ENCODE measurements around the gene ATF4. TPM values are rescaled to one million over a fixed set of nuclear protein-coding genes. Genes with fewer than 3 reads are reported as not detected.
"Not testable (repeated sequence)": the region's sequence is repeated elsewhere in the genome, so short reads cannot be mapped to it uniquely, and the experiment has no call there.

ATF4 gene
- total and polyA plus RNA-seq, 8 donors = 155 to 929 (median 419) TPM

DNA sequence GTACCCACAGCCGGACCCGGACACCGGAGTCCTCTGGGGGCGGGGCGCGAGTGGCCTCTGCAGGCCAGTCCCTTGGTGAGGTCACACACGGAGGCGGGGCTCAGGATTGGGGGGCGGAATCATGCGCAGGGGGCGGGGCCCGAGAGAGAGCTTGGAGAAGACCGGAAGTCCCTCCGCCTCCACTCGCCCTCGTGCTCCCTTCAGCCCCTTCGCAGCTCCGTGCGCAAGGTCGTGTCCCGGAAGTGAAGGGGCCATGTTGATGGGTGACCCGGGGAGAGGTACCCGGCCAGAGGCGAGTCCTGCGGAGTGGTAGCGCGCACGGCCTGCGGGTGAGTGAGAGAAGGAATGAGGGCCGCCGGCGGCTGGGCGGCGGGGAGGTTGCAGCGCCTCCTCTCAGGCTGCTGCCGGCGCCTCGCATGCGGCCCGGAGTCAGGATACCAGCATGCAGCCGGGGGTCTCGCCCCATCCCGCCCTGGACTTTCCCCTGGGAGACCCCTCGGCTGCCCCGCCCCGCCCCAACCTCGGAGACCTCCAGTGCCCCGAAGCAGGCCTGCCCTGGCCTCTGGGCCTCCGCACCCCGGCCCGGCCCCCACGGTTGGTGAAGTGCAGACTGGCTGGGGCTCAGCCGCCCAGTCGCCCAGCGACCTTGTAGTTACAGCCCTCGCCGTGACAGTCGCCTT is 18.1 kb upstream of the ATF4 start, which contains the start of gene MIEF1:
Gene MIEF1 (plus strand): TSS at position 182 of the 680 bp plus-strand sequence. CDS start 9,005 bp downstream, outside the sequence.
- WGBS, 5 donors = 0 to 1% (median 0%) methylated on average over 37 to 58 of the region's 58 CpGs
- Histone ChIP-seq H3K27ac (peak within 1 kb of the TSS; percentile 80 to 94 (median 90)), H3K36me3 (peaks cover 28 to 37% (median 33%) of the 10 kb centered on the region in 4 donors), H3K9me3 (no peaks in the 10 kb centered on the region), H3K4me1 (peaks cover 35 to 68% (median 59%) of the 10 kb centered on the region in 4 donors), H3K4me3 (peak within 1 kb of the TSS; percentile 71 to 99 (median 95)), H3K27me3 (no peaks in the 10 kb centered on the region)
- peak; percentile 65 to 96 (median 91) for TF ChIP-seq POLR2AphosphoS5 (IDR thresholded peaks at IDR 0.05)
- TF ChIP-seq, protein P1, sequence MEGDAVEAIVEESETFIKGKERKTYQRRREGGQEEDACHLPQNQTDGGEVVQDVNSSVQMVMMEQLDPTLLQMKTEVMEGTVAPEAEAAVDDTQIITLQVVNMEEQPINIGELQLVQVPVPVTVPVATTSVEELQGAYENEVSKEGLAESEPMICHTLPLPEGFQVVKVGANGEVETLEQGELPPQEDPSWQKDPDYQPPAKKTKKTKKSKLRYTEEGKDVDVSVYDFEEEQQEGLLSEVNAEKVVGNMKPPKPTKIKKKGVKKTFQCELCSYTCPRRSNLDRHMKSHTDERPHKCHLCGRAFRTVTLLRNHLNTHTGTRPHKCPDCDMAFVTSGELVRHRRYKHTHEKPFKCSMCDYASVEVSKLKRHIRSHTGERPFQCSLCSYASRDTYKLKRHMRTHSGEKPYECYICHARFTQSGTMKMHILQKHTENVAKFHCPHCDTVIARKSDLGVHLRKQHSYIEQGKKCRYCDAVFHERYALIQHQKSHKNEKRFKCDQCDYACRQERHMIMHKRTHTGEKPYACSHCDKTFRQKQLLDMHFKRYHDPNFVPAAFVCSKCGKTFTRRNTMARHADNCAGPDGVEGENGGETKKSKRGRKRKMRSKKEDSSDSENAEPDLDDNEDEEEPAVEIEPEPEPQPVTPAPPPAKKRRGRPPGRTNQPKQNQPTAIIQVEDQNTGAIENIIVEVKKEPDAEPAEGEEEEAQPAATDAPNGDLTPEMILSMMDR (IDR thresholded peaks at IDR 0.05) = no peak
- intact Hi-C loops (cut with DNase I; ENCODE audit: low total_unique reads) = no loop called here
- DNase-seq = peak; percentile 99

DNA sequence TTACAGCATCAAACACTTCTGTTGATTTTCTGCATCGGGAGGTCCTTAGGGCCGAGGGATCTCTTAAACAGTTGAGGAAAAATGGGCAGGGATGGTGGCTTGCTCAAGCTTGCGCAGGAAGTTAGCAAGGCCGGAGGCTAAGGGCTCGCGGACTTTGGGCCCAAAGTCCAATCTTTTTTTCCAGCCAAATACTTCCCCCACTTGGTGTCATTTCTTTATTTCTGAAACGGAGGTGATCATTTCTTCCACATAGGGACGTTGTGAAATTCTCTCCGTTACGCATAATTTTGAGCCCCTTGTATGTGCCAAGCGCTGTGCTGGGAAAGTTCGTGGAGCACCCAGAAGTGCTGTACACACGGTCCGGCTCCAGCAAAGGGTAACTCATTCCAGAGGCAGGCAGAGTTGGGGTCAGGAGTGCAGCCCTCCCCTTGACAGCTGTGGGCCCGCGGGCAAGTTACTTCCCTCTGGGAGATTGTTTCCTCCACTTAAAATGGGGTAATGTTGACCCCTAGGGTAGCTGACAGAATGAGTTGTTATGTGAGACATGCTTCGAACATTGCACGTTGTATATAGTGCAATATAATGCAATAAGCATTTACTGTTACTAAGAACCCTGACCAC is 17.5 kb upstream of the ATF4 start:
- peak overlapping the region; percentile 71 to 99 (median 95) for H3K4me3 ChIP-seq
- no peaks in the 10 kb centered on the region for H3K9me3 ChIP-seq
- no peak for DNase-seq
- TF ChIP-seq POLR2AphosphoS5 (IDR thresholded peaks at IDR 0.05) = no peak
- TF ChIP-seq, protein P1 (IDR thresholded peaks at IDR 0.05) = no peak
- no peak for TF ChIP-seq POLR2A (IDR thresholded peaks at IDR 0.05)
- TF ChIP-seq EP300 (IDR thresholded peaks at IDR 0.05) = no peak
- peaks cover 28 to 43% (median 39%) of the 10 kb centered on the region in 4 donors for H3K36me3 ChIP-seq
- H3K27me3 ChIP-seq = no peaks in the 10 kb centered on the region
- WGBS, 5 donors = 3 to 7% (median 4%) methylated on average over 18 of the region's 18 CpGs
- H3K27ac ChIP-seq = peak overlapping the region; percentile 80 to 94 (median 90)
- intact Hi-C loops (cut with DNase I; ENCODE audit: low total_unique reads) = no loop called here
- H3K4me1 ChIP-seq = peaks cover 34 to 66% (median 59%) of the 10 kb centered on the region in 4 donors

DNA sequence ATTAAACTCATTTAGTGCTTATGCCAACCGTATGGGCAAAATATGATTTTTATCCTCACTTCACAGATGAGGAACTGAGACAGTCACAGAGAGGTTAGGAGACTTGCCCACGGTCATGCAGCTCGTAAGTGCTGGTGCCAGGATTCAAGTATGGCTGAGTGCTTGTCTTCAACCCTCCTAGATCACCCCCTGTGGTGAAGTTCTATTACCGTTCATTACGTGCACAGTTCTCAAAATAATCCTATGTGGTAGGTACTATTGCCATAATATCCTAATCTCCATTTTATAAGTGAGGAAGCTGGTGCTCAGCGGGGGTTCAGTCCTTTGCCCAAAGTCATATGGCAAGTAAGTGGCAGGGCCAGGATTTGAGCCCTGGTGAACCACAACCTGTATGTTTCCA is 16.7 kb upstream of the ATF4 start:
- no peaks in the 10 kb centered on the region for H3K27me3 ChIP-seq
- peak overlapping the region in 3 of 4 donors; percentile 95 to 99 (median 95) for H3K4me3 ChIP-seq
- DNase-seq = no peak
- H3K36me3 ChIP-seq = peaks cover 28 to 51% (median 47%) of the 10 kb centered on the region in 4 donors
- peaks cover 27 to 60% (median 51%) of the 10 kb centered on the region in 4 donors for H3K4me1 ChIP-seq
- 45 to 66% (median 59%) methylated on average over 6 of the region's 6 CpGs for WGBS, 5 donors
- TF ChIP-seq, protein P1 (IDR thresholded peaks at IDR 0.05) = no peak
- no peak for TF ChIP-seq POLR2A (IDR thresholded peaks at IDR 0.05)
- TF ChIP-seq EP300 (IDR thresholded peaks at IDR 0.05) = no peak
- no peak for TF ChIP-seq POLR2AphosphoS5 (IDR thresholded peaks at IDR 0.05)
- peak overlapping the region in 1 of 5 donors; percentile 91 for H3K27ac ChIP-seq
- no peaks in the 10 kb centered on the region for H3K9me3 ChIP-seq
- intact Hi-C loops (cut with DNase I; ENCODE audit: low total_unique reads) = no loop called here

DNA sequence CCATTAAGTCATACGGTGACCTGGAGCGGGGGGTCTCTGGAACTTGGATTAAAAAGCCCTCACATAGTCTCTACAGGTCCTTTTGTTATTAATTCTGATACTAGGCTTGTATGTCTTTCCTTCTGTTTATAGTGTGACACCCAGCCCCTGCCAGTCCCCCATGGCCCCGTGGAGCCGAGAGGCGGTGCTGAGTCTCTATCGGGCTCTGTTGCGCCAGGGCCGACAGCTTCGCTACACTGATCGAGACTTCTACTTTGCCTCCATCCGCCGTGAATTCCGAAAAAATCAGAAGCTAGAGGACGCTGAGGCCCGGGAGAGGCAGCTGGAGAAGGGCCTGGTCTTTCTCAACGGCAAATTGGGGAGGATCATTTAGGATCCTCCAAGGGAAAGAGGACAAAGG is 16.3 kb upstream of the ATF4 start:
- peaks cover 27 to 57% (median 48%) of the 10 kb centered on the region in 4 donors for H3K4me1 ChIP-seq
- 92 to 94% (median 93%) methylated on average over 16 of the region's 16 CpGs for WGBS, 5 donors
- H3K4me3 ChIP-seq = peak overlapping the region in 1 of 4 donors; percentile 95
- no peak overlapping the region for H3K27ac ChIP-seq
- H3K27me3 ChIP-seq = no peaks in the 10 kb centered on the region
- no peak for DNase-seq
- peaks cover 32 to 55% (median 51%) of the 10 kb centered on the region in 4 donors for H3K36me3 ChIP-seq
- intact Hi-C loops (cut with DNase I; ENCODE audit: low total_unique reads) = no loop called here
- H3K9me3 ChIP-seq = no peaks in the 10 kb centered on the region
- TF ChIP-seq EP300 (IDR thresholded peaks at IDR 0.05) (no peak), POLR2AphosphoS5 (IDR thresholded peaks at IDR 0.05) (no peak), POLR2A (IDR thresholded peaks at IDR 0.05) (no peak)
- TF ChIP-seq, protein P1 (IDR thresholded peaks at IDR 0.05) = no peak

DNA sequence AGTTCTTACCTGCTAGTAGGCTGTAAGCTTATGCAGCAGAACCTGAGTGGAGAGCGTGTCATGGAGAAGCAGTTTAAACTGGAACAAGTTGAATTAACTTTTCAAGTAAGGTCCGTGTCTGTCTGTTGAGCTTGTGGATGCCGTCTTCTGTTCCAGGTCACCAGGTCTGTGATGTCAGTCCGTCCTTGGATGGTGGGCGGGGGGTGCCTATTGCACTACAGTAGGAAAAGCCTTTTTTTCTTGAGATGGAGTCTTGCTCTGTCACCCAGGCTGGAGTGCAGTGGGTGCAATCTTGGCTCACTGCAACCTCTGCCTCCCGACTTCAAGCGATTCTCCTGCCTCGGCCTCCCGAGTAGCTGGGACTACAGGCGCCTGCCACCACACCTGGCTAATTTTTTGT is 13.3 kb upstream of the ATF4 start:
- H3K9me3 ChIP-seq; H3K4me3 ChIP-seq; H3K27me3 ChIP-seq; DNase-seq; intact Hi-C loops (cut with DNase I; ENCODE audit: low total_unique reads); H3K27ac ChIP-seq: not testable (repeated sequence)
- peaks cover 12 to 38% (median 32%) of the 10 kb centered on the region in 4 donors for H3K4me1 ChIP-seq
- H3K36me3 ChIP-seq = peaks cover 55 to 84% (median 81%) of the 10 kb centered on the region in 4 donors
- 75 to 91% (median 79%) methylated on average over 10 of the region's 10 CpGs for WGBS, 5 donors

Data from stomach (tissue), 9 donors.